SK-N-SH treated with all-trans-retinoic acid at 6 μM for 48 hours (cell line): ENCODE results near the gene SETDB1.

Source experiments
- ATAC-seq: fragments of 200-7000 bp; cut with Tn5 transposase; 3 replicates; pipeline ENCODE4 v1.9.1; 2020; ENCODE audit warnings: mild to moderate bottlenecking, moderate library complexity
- ARNTL ChIP-seq: fragments of 450-650 bp; formaldehyde crosslinking; IDR thresholded peaks from 2 replicates; pipeline ENCODE4 v1.5.0; 2020; ENCODE audit warnings: low read depth, mild to moderate bottlenecking, moderate library complexity, borderline replicate concordance
- BACH2 ChIP-seq: fragments of 250-450 bp; sonication (Bioruptor Pico); IDR thresholded peaks from 2 replicates; pipeline ENCODE4 v1.9.0; 2021; ENCODE audit warnings: mild to moderate bottlenecking, borderline replicate concordance
- CREB5 ChIP-seq: fragments of 250-450 bp; sonication (Bioruptor Pico); IDR thresholded peaks from 2 replicates; pipeline ENCODE4 v1.5.1; 2020; ENCODE audit warnings: low read depth, mild to moderate bottlenecking, moderate library complexity
- CSDC2 ChIP-seq: fragments of 250-450 bp; sonication (Bioruptor Pico); IDR thresholded peaks from 2 replicates; pipeline ENCODE4 v1.5.0; 2020; ENCODE audit warnings: mild to moderate bottlenecking, moderate library complexity
- ESRRG ChIP-seq: fragments of 250-450 bp; sonication (Bioruptor Pico); IDR thresholded peaks from 2 replicates; pipeline ENCODE4 v1.6.1; 2021; ENCODE audit warnings: mild to moderate bottlenecking
- GLIS3 ChIP-seq: fragments of 250-450 bp; sonication (Bioruptor Pico); IDR thresholded peaks from 2 replicates; pipeline ENCODE4 v1.5.0; 2020; ENCODE audit warnings: mild to moderate bottlenecking, moderate library complexity
- ISL1 ChIP-seq: fragments of 250-450 bp; sonication (Bioruptor Pico); IDR thresholded peaks from 2 replicates; pipeline ENCODE4 v2.1.2; 2022; ENCODE audit warnings: mild to moderate bottlenecking, moderate library complexity
- OSR1 ChIP-seq: fragments of 250-450 bp; sonication (Bioruptor Pico); IDR thresholded peaks from 2 replicates; pipeline ENCODE4 v1.8.0; 2022; ENCODE audit warnings: moderate library complexity, mild to moderate bottlenecking, inconsistent platforms
- PATZ1 ChIP-seq: fragments of 250-450 bp; sonication (Bioruptor Pico); IDR thresholded peaks from 2 replicates; pipeline ENCODE4 v1.8.0; 2020; ENCODE audit warnings: mild to moderate bottlenecking, moderate library complexity, borderline replicate concordance
- POU6F1 ChIP-seq: fragments of 250-450 bp; sonication (Bioruptor Pico); IDR thresholded peaks from 2 replicates; pipeline ENCODE4 v1.8.0; 2021; ENCODE audit warnings: low read depth, mild to moderate bottlenecking, moderate library complexity, borderline replicate concordance
- PPARA ChIP-seq: fragments of 250-450 bp; sonication (Bioruptor Pico); IDR thresholded peaks from 2 replicates; pipeline ENCODE4 v1.5.0; 2020; ENCODE audit warnings: mild to moderate bottlenecking, borderline replicate concordance
- RARB ChIP-seq: fragments of 250-450 bp; sonication (Bioruptor Pico); IDR thresholded peaks from 2 replicates; pipeline ENCODE4 v1.8.0; 2021; ENCODE audit warnings: mild to moderate bottlenecking, moderate library complexity
- TCF4 ChIP-seq: fragments of 250-450 bp; sonication (Bioruptor Pico); IDR thresholded peaks from 2 replicates; pipeline ENCODE4 v1.8.0; 2021; ENCODE audit warnings: mild to moderate bottlenecking, moderate library complexity, borderline replicate concordance
- TOX ChIP-seq: fragments of 250-450 bp; sonication (Bioruptor Pico); IDR thresholded peaks from 2 replicates; pipeline ENCODE4 v1.8.0; 2021; ENCODE audit warnings: mild to moderate bottlenecking, moderate library complexity, borderline replicate concordance
- TSHZ2 ChIP-seq: fragments of 250-450 bp; sonication (Bioruptor Pico); IDR thresholded peaks from 2 replicates; pipeline ENCODE4 v1.5.0; 2020; ENCODE audit warnings: mild to moderate bottlenecking, moderate library complexity
- ZC3H10 ChIP-seq: fragments of 250-450 bp; sonication (Bioruptor Pico); IDR thresholded peaks from 2 replicates; pipeline ENCODE4 v1.5.1; 2021; ENCODE audit warnings: mild to moderate bottlenecking, moderate library complexity
- ZFP3 ChIP-seq: fragments of 250-450 bp; sonication (Bioruptor Pico); IDR thresholded peaks from 2 replicates; pipeline ENCODE4 v1.5.0; 2020; ENCODE audit warnings: mild to moderate bottlenecking, moderate library complexity
- ZFP30 ChIP-seq: fragments of 450-650 bp; formaldehyde crosslinking; IDR thresholded peaks from 2 replicates; pipeline ENCODE4 v1.5.0; 2022; ENCODE audit warnings: mild to moderate bottlenecking, moderate library complexity
- ZNF70 ChIP-seq: fragments of 450-650 bp; formaldehyde crosslinking; IDR thresholded peaks from 2 replicates; pipeline ENCODE4 v1.5.0; 2020; ENCODE audit warnings: mild to moderate bottlenecking, moderate library complexity
- ZNF8 ChIP-seq: fragments of 450-650 bp; formaldehyde crosslinking; IDR thresholded peaks from 2 replicates; pipeline ENCODE4 v1.5.0; 2020; ENCODE audit warnings: mild to moderate bottlenecking, moderate library complexity

The SETDB1 gene

GRCh38 chr1:150944856-150945255 is 18.7 kb downstream of the SETDB1 start:
- no peak for ATAC-seq
- no peak for TF ChIP-seq ZNF70 (CRISPR knock-in tag)
- no peak for TF ChIP-seq PATZ1
- TF ChIP-seq ZFP30 (CRISPR knock-in tag), result no peak
- no peak for TF ChIP-seq ZFP3 (CRISPR knock-in tag)
- TF ChIP-seq TSHZ2 (CRISPR knock-in tag), result no peak
- TF ChIP-seq PPARA (CRISPR knock-in tag), result no peak
- no peak for TF ChIP-seq RARB
- no peak for TF ChIP-seq TOX (CRISPR knock-in tag)
- no peak for TF ChIP-seq ISL1 (CRISPR knock-in tag)
- no peak for TF ChIP-seq POU6F1 (CRISPR knock-in tag)
- TF ChIP-seq BACH2 (CRISPR knock-in tag), result no peak
- TF ChIP-seq ARNTL (CRISPR knock-in tag), result no peak
- no peak for TF ChIP-seq ESRRG (CRISPR knock-in tag)
- no peak for TF ChIP-seq ZC3H10 (CRISPR knock-in tag)
- TF ChIP-seq OSR1 (CRISPR knock-in tag), result no peak
- TF ChIP-seq ZNF8, result no peak
- TF ChIP-seq TCF4 (CRISPR knock-in tag), result no peak

- no peak for ATAC-seq
- TF ChIP-seq ZFP3 (CRISPR knock-in tag) (no peak), GLIS3 (CRISPR knock-in tag) (no peak), RARB (no peak)
Measured at GRCh38 chr1:150954708-150955107, 28.5 kb downstream of the SETDB1 start.

GRCh38 chr1:150955280-150955679 is 29.1 kb downstream of the SETDB1 start:
- ATAC-seq, result no peak
- TF ChIP-seq CSDC2 (CRISPR knock-in tag), result no peak
- TF ChIP-seq TSHZ2 (CRISPR knock-in tag), result no peak
- TF ChIP-seq BACH2 (CRISPR knock-in tag), result no peak
- TF ChIP-seq PPARA (CRISPR knock-in tag), result no peak
- TF ChIP-seq CREB5 (CRISPR knock-in tag), result no peak
